ENCODE results near the gene SANBR.
"Not testable (repeated sequence)": the region's sequence is repeated elsewhere in the genome, so short reads cannot be mapped to it uniquely, and the experiment has no call there.

Gene SANBR

DNA sequence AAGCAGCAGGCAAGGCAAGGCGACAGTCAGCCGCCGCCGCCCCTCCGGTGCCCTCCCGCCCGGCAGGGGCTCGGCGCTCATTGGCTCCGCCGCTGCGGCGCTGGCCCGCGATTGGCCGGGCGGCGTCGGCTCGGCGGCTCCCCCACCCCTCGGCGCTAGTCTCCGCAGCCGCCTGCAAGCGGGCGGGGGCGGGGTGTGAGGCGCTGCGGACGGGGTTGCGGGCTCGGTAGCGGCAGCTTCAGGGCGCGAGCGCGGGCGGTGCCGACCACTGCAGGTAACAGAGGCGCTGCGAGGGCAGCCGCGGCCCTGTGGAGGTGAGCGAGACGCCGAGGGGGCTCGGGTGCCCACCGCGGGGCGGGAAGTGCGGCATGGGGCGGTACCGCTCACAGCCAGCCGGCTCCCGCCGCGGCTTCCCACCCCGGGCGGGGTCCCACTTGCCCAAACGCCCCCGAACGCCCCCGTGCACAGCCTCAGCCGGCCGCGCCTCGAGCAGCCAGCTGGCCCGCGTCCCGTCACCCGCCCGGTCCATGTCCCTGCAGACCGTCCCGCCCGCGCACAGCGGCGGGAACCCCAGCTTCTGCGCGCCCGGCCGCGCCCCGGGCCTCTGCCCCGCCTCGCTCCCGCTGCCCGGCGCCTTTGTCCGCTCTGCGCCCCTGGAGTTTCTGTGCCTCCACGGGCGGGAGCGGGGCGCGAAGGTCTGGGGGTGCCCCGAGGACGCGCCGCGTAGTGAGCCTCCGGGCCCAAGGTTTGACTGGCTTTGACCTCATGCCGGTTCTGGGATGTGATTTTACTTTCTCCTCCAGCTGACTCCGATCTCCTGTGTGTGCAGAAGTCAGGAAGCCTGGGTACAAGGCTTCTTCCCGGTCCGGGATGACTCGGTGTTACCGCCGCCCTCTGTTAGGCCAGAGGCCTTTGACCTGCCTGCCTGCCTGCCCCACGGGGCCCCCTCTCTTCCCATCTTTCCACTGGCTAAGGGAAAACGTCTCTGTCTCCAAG lies at the start of gene SANBR:
TSS of gene SANBR (plus strand) at position 158 of the 996 bp plus-strand sequence. CDS start 4,480 bp downstream, outside the sequence.
- DNase-seq, result peak; percentile 59 to 89

GRCh38 chr2:61015976-61016375 lies 49.7 kb upstream of the SANBR start:
- DNase-seq, result no peak

DNA sequence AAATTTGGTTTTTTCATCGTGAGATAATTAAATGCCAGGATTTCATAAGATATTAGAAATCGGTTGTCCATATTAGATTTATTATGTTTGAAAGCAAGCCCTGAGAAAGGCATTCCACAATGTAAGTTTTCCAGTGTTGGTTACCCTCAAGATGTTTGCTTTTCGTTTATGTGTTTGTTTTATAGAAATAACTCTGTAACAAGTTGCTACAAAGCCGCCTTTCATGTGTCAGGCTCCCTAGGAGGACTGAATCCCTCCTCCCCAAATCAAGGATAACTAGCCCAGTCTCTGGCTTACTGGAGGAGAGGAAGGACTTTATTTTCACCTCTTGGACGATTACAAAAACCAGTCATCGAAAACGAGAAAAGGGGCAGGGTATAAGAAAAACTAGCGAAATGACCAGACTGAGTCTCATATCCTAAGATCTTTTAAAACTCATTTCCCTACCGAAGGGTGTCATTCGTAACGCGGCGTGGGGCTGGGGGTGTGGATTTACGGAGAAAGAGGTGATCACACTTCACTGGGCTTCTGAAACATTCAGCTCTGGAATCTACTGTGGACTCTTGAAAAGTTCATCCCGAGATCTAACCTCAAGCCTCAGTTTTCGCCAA lies 49.2 kb upstream of the SANBR start:
- DNase-seq, result no peak

- DNase-seq, result peak; percentile 57 to 92
These were observed 48.6 kb upstream of the SANBR start for GRCh38 chr2:61017003-61017555.

DNA sequence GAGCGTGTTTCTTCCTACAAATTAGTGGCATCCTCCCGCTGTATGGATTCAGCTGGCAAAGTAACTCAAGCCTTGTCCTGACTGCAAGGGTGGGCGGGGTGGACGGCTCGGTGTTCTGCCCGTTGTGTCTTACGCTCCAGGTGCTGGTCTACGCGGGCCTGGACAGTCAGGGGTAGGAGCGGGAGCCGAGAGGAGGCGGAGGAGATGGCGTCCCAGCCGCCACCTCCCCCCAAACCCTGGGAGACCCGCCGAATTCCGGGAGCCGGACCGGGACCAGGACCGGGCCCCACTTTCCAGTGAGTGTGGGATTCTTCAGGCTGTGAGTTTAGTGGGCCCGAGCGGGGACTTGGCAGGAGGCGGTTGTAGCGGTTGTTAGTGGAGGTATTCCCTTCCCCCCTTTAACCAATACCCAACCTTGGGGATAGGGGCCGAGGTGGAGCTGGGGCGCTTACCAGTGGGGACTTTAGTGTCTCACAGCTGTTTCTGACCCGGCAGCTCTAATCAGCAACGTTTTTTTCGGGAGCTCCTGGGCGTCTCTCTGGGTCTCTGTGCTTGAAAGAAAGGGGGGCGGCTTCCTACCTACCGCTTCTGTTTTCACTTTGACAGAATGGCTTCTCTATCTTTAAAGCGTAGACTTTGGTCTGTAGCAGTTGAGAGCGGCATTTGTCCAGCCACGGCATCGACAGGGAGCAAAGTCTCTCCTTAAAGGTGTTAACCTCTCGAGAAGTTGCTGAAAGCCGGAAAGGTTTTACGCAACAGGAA lies 47.9 kb upstream of the SANBR start, which contains the start of the genes PEX13 and PUS10:
TSS of gene PEX13 (plus strand) at position 165 of the 762 bp plus-strand sequence. CDS start at position 205, 40 bp downstream.
TSS of gene PUS10 (minus strand) at position 700 of the 762 bp plus-strand sequence. CDS start 6,365 bp downstream, outside the sequence.
- DNase-seq, result peak; percentile 46 to 92

DNA sequence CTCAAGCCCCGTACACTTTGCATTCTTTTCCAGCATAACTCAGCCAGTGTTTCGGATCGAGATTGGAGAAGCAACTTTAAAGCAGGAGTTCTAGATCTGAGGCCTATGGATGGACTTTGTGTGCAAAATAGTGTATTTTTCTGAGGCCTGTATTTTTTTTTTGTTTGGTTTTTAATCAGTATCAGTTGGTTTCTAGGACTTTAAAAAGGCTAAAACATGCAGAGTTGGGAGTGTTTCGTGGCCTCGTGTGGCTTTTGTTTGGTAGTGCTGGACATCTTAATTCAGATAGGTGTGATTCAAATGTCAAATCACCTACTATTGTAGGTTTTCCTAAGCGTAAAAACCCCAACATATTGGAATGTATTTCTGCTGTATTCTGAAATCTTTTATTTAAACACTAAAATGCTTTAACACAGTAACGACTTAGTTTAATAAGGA lies 47.3 kb upstream of the SANBR start:
- DNase-seq, result peak in 1 of 2 experiments; percentile 50

GRCh38 chr2:61018798-61019197 lies 46.9 kb upstream of the SANBR start:
- no peak for DNase-seq

- no peak for DNase-seq
These were observed 44.4 kb upstream of the SANBR start for GRCh38 chr2:61021228-61021660.

GRCh38 chr2:61023670-61024069 lies 42.0 kb upstream of the SANBR start:
- DNase-seq, result no peak

DNA sequence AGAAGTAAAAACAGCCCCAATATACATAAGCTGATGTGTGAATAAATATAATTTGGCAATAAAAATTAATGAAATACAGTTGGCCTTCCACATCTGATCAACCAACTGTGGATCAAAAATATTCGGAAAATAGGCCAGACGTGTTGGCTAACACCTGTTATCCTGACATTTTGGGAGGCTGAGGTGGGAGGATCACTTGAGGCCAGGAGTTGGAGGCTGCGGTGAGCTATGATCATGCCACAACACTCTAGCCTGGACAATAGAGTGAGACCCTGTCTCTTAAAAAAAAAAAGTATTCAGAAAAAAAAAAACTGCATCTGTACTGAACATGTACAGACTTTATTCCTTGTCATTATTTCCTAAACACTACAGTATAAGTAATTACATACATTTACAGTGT lies 36.1 kb upstream of the SANBR start:
- no peak for DNase-seq

DNA sequence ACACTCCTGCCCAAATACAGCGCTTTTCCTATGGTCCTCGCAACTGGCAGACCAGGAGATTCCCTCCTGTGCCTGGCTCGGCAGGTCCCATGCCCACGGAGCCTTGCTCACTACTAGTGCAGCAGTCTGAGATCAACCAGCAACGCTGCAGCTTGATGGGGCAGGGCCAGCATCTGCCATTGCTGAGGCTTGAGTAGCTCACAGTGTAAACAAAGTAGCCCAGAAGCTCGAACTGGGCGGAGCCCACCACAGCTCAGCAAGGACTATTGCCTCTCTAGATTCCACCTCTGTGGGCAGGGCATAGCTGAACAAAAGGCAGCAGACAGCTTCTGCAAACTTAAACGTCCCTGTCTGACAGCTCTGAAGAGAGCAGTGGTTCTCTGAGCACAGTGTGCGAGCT lies 31.1 kb upstream of the SANBR start:
- not testable (repeated sequence) for DNase-seq

DNA sequence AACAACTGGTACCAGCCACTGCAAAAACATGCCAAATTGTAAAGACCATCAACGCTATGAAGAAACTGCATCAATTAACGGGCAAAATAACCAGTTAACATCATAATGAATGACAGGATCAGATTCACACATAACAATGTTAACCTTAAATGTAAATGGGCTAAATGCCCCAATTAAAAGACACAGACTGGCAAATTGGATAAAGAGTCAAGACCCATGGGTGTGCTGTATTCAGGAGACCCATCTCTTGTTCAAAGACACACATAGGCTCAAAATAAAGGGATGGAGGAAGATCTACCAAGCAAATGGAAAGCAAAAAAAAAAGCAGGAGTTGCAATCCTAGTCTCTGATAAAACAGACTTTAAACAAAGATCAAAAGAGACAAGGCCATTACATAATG lies 29.0 kb upstream of the SANBR start:
- DNase-seq, result not testable (repeated sequence)

DNA sequence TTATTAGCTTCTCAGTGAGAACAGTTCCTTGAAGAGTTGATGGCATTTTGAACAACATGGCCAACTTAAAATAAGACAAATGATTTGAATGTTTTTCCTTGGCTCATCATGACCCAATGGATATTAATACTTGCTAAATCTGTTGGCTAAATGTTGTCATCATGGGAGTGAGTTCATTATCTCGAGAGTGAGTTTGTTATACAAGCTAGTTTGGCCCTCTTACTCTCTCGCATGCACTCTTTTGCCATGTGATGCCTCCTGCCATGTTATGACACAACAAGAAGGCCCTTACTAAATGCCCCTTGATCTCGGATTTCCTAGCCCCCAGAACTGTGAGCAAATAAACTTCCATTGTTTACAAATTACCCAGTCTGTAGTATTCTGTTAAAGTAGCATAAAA lies 22.9 kb upstream of the SANBR start:
- DNase-seq, result no peak

- no peak for DNase-seq
These were observed 21.0 kb upstream of the SANBR start for GRCh38 chr2:61044636-61045035.

DNA sequence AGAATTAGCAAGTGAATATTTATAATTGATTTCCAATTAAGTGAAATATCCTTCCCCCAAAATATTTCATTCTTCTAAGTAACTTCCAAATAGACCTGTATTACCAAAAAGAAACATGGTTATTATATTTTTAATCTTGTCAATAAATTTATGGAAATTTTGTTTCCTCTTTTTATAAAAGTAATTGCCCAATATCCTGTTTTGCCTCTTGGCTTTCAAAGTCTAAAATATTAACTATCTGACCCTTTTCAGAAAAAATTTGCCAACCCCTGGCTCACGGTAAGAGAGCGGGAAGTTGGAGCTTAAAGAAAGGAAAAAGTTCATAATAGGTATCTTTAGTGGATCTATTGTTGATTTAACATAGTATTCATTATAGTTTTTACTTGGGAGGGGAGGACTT lies 20.4 kb upstream of the SANBR start:
- DNase-seq, result no peak

GRCh38 chr2:61045999-61046398 lies 19.7 kb upstream of the SANBR start:
- no peak for DNase-seq

- DNase-seq, result no peak
These were observed 10.1 kb upstream of the SANBR start for GRCh38 chr2:61055557-61055956.

- no peak for DNase-seq
These were observed 8.1 kb upstream of the SANBR start for GRCh38 chr2:61057562-61057961.

DNA sequence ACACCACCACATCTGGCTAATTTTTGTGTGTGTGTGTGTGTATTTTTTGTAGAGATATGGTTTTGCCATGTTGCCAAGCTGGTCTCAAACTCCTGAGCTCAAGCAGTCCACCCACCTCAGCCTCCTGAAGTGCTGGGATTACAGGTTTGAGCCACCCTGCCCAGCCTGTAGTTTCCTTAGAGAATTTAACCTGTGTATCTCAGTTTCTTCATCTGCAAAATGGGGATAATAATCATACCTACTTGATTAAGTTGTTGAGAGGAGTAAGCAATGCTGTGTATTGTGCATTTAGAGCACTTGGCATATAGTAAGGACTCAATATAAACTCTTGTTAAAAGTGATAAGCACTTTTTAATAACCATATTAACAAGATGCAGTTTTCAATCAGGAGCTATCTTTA lies 6.3 kb upstream of the SANBR start:
- no peak for DNase-seq

DNA sequence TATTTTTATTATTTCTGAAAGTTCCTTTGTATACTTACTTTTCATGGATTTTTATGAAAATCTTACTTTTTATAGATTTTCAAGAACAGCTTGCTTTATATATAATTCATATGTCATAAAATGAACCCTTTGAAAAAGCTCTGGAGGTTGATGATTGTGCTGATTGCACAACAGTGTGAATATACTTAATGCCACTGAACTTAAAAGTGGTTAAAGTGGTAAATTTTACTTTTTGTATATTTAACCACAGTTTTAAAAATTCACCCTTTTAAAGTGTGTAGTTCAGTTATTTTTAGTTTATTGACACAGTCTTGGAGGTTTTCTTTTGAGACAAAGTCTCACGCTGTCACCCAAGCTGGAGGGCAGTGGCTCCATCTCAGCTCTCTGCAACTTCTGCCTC lies 8.4 kb downstream of the SANBR start:
- DNase-seq, result no peak

GRCh38 chr2:61085883-61086282 lies 20.2 kb downstream of the SANBR start:
- no peak for DNase-seq

- no peak for DNase-seq
These were observed 24.1 kb downstream of the SANBR start for GRCh38 chr2:61089797-61090196.

All from SW 1271 (cell line).